ENCODE measurements around the gene AMN.

The AMN gene

GRCh38 chr14:102965282-102965681 lies 42.8 kb downstream of the AMN start:
- DNase-seq (ENCODE audit: low read depth in 2 of 3, low spot score in 1 of 3) = no peak

- no peak for DNase-seq (ENCODE audit: low read depth in 2 of 3, low spot score in 1 of 3)
Observed at GRCh38 chr14:102965971-102966655, 43.6 kb downstream of the AMN start.

- DNase-seq (ENCODE audit: low read depth in 2 of 3, low spot score in 1 of 3) = no peak
Observed at GRCh38 chr14:102966681-102967505, 44.4 kb downstream of the AMN start.

GRCh38 chr14:102967506-102967795 lies 45.0 kb downstream of the AMN start:
- no peak for DNase-seq (ENCODE audit: low read depth in 2 of 3, low spot score in 1 of 3)

GRCh38 chr14:102968306-102968705 lies 45.8 kb downstream of the AMN start:
- no peak for DNase-seq (ENCODE audit: low read depth in 2 of 3, low spot score in 1 of 3)

GRCh38 chr14:102969060-102969791 lies 46.8 kb downstream of the AMN start:
- DNase-seq (ENCODE audit: low read depth in 2 of 3, low spot score in 1 of 3) = no peak

GRCh38 chr14:102969901-102970300 lies 47.4 kb downstream of the AMN start:
- no peak for DNase-seq (ENCODE audit: low read depth in 2 of 3, low spot score in 1 of 3)

- DNase-seq (ENCODE audit: low read depth in 2 of 3, low spot score in 1 of 3) = no peak
Observed at GRCh38 chr14:102970496-102970895, 48.0 kb downstream of the AMN start.

- no peak for DNase-seq (ENCODE audit: low read depth in 2 of 3, low spot score in 1 of 3)
Observed at GRCh38 chr14:102971314-102971713, 48.9 kb downstream of the AMN start.

GRCh38 chr14:102971836-102972606 lies 49.6 kb downstream of the AMN start:
- no peak for DNase-seq (ENCODE audit: low read depth in 2 of 3, low spot score in 1 of 3)

- no peak for DNase-seq (ENCODE audit: low read depth in 2 of 3, low spot score in 1 of 3)
Observed at GRCh38 chr14:102973706-102974285, 51.3 kb downstream of the AMN start.

- DNase-seq (ENCODE audit: low read depth in 2 of 3, low spot score in 1 of 3) = no peak
Observed at GRCh38 chr14:102975662-102976061, 53.2 kb downstream of the AMN start.

GRCh38 chr14:102977475-102977874 lies 55.0 kb downstream of the AMN start:
- DNase-seq (ENCODE audit: low read depth in 2 of 3, low spot score in 1 of 3) = no peak

GRCh38 chr14:102979406-102979805 lies 56.9 kb downstream of the AMN start:
- peak in 2 of 3 donors; percentile 2 to 5 for DNase-seq (ENCODE audit: low read depth in 2 of 3, low spot score in 1 of 3)

- DNase-seq (ENCODE audit: low read depth in 2 of 3, low spot score in 1 of 3) = no peak
Observed at GRCh38 chr14:102980409-102980810, 57.9 kb downstream of the AMN start.

All from stimulated activated CD4-positive, alpha-beta T cell treated with anti-CD3 and anti-CD28 coated beads, Interleukin-12 subunit alpha, Interleukin-12 subunit beta, amount 100 ng/mL, for 48 hours (primary cell).